T-helper 22 cell (primary cell): ENCODE data around the gene ITPR3.
A peak's percentile ranks its signal among the peaks of the same experiment; 100 is the strongest.

ENCODE experiments used
- DNase-seq: peaks from one replicate; pipeline ENCODE4 v3.0.0-alpha.2; 2020; ENCODE audit warnings: low read depth

Gene ITPR3

DNA sequence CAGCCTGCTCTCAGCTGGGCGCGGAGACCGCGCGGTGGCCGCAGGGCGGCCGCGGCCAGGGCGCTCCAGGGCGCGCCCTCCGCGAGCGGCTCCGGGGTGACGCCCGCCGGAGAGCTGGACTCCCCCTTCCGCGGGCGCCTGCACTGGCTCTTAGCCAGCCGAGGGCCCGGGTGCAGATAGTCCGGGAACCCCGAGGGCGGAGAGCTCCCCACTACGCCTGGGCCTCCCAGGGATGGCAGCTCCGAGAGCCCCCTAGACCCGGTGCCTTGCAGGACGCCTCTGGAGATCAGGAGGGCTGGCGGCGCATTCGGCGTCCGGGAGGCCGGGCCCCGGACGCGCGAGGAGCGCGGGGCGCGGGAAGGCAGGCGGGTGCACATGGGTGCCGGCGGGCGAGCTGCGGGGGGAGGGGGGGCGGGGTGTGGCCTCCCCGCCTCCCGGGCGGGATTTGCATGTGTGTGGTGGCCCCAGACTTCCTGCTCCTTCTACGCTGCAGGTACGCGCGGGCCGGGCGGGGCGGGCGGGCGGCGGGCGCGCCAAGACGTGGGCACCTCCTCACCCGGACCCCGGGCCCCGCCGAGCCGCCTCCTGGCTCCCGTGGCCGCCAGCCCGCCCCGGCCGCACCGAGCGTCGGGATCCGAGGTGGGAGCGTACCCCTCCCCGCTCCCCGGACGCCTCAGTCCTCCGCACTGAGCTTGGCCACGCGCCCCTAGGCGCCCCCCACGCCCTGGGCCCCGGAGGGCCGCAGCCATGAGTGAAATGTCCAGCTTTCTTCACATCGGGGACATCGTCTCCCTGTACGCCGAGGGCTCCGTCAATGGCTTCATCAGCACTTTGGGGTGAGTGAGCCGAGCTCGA lies at the start of gene ITPR3:
ITPR3 (plus strand) TSS at position 467 of the 855 bp plus-strand sequence; CDS start at position 748, 281 bp downstream.
- DNase-seq, result peak; percentile 73

DNA sequence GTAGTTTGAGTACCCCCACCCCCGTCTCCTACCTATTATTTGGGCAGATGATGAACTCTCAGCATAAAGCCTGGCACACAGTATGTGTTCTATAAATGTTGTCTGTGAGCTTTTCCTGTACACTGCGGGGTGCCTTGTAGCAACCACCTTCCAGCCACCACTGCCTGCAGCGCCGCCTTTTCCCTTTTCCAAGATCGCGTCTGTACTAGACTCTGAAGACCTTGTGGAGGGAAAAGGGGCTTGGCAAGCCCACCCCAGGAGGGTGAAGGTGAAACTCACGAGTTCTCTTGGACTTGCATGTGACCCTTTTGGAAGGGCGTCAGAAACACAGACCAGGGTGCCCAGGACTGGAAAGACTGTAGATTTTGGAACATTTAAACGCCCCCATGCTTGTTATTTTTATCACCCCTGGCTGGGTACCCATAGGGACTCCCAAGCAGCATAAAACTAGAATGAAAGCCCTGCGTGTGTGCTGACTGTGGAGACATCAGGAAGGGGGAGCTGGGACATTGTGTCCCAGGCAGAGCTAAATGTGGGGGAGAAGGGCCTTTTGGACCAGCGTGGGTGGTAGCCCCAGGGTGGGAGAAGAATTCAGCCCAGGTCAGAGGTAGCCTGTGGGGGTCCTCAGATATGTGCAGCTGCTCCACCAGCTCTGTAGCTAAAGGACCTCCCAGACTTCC lies 49.3 kb upstream of the ITPR3 start:
- no peak for DNase-seq

DNA sequence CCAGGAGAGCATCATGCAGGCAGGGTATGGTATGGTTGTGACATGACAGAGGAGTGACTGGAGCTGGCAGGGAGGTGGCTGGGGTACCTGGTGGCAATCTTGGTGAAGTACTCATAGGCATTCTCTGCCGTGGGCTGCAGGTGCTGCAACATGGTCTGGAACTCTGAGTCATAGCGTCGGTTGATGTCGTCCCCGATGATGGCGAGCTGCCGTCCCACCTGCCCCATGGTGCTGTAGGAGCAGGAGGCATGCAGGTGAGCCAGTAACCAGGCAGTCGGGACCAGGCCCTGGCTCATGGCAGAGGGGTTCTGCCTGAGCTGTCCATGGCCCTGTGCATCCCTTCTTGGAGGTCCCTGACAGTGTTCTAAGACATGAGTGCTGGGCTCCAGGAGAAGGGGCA lies 45.9 kb upstream of the ITPR3 start:
- DNase-seq, result no peak

DNA sequence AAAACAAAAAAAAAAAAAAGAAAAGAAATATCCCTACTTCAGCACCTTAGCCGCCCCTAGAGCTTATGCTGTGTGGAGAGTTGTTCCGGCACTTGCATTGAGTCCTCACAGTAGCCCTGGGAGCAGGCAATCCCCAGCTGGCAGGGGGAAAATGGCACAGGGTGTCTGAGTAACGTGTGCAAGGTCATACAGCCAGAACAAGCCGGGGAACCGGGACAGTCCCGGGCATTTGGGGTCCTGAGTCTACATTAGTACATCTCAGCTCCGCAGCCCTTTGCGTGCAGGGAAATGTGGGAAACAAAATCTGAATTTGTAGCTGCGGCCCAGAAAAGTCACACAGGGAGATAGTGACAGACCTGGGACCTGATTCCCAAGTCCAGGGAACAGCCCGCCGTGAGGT lies 44.5 kb upstream of the ITPR3 start:
- no peak for DNase-seq

DNA sequence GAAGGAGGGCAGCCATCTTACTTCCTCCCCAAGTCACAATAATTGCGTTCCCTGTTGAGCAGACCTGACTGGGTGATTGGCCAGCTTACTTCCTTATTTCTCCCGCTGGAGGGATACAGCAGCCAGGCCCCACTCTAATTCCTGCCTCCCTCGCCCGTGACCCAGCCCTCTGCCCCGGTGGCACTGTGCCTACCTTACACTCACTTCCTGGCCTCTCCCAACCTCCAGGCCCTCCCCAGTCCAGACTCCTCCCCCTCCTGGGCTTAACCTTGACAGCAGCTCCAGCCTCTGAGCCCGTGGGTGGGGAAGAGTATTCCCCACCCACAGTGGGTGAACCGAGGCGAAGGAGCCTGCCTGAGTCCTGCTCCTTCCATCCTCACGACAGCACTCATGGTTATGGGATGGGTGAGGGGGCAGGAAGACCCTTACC lies 44.0 kb upstream of the ITPR3 start:
- DNase-seq, result no peak

DNA sequence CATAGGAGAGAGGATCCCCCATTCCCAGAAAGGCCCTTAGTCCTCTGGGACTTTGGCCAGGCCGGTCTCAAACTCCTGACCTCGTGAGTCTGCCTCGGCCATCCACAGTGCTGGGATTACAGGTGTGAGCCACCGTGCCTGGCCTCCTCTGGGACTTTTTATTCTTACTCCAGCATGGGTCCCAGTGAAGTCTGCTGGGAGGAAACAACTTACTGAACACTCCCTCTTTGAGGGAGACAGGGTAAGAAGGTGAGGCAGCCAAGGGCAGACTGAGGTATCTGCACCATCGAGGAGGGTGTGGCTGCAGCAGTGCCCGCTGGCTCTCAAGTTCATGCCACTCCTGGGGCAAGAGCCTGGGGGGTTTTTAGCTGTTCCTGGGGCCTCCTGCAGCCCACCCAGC lies 43.4 kb upstream of the ITPR3 start:
- DNase-seq, result no peak

DNA sequence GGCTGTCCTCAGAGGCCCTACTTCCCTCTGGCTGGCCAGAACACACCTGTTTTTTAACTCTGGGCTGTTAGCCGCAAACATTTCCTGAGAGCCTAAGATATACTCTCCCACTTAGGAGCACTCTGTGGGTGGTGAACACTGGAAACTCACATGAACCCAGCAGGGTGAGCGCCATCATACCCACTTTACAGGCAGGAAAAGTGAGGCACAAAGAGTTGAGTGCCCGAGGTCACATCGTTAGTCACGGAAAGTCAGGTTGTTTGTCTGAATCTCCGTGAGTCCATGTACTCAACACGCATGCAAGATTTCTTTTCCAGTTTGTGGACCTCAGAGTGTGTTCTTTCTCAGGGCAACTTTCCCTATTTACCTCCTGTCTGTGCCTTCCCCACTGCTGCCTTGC lies 43.0 kb upstream of the ITPR3 start:
- DNase-seq, result no peak

DNA sequence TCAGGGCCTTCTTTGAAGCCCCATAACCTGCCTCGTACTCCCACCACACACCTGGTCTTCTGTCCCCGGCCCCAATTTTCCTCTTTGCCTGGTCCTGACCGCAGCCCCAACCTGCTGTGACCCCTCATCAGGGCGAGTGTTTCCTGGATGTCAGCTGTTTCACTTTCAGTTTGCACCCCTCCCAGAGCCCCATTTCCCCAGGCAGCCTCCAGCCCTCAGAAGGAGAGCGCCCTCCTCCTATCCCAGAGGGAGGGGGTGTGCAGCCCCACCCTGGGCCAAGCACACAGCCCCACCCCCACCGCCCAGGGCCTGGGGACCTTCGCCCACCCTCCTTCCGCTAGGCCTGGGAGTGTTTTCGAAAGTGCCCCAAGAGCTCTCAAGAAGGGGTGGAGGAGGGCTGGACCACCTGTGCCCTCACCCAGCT lies 42.5 kb upstream of the ITPR3 start:
- peak; percentile 28 for DNase-seq

DNA sequence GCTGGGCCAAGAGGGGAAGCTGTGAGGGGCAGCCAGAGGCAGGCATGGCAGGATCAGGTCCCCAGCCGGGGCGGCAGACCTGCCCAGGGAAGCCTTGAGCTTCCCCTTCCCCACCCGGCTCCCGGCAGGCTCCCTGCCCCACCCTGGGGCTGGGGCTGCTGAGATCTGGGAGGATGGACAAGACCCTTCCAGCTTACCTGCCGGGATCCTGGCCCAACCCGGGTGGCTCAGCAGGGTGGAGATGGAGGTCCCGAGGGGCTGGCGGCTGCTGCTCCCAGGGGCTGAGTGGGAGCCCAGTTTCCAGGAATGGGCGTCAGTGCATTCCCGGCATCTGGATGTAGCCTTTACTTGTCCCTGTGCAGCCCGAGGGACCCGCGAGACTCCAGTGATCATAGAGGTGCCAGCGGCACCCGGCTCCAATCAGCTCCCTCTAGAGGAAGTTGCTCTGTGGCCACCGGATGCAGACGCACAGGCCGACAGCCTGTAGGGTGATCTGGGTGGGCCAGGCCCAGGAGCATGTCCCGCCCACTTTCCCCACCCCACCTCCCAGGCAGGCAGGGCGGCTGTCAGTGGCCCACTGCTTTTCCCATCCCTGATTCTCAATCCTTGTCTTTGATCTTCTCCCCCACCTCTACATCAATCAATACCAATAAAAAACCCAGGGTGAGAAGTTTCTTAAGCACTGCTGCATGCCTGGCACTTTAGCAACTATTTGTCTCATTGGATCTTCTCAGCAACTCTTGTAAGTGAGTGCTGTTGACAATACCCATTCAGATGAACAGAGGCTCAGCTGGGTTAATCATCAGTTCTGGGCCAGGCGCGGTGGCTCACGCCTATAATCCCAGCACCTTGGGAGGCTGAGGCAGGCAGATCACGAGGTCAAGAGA lies 41.1 kb upstream of the ITPR3 start, which contains the start of gene BAK1:
BAK1 (minus strand) TSS at position 449 of the 887 bp plus-strand sequence. CDS start 2,672 bp downstream, outside the sequence.
- DNase-seq, result peak; percentile 77

DNA sequence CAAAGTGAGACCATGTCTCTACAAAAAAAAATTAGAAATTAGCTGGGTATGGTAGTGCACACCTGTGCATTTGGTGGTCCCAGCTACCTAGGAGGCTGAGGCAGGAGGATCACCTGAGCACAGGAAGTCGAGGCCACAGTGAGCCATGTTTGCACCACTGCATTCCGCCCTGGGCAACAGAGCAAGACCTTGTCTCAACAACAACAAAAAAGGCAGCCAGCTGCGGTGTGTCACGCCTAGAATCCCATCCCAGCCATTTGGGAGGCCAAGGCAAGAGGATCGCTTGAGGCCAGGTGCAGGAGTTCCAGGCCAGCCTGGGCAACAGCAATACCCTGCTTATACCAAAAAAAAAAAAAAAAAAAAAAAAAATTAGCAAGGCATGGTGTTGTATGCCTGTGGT lies 39.9 kb upstream of the ITPR3 start:
- no peak for DNase-seq

DNA sequence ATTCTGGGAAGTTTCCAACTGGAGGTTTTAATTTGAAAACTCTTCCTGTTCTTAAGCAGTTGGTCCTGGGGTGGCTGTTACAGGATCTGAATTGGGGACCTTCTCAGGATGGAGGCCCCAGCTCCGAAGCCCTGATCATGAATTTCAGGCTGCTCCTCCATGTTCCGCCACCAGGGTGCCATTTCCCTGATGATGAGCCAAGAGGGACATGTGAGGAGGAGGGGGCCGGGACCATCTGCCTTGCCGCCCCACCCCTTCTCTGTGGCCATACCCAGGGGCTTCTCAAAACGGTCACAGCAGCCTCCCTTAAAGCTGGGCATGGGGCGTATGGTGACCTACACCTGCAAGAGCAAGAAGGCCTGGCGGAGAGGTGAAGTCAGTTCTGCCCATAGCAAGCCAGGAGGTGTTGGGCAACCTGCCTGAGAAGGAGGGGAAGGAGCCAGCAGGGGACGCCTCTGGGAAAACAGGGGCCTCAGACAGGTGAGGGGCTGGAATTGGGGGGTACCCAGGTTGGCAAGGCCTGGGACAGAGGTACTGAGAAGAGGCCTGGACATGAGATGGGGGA lies 37.4 kb upstream of the ITPR3 start:
- DNase-seq, result no peak

DNA sequence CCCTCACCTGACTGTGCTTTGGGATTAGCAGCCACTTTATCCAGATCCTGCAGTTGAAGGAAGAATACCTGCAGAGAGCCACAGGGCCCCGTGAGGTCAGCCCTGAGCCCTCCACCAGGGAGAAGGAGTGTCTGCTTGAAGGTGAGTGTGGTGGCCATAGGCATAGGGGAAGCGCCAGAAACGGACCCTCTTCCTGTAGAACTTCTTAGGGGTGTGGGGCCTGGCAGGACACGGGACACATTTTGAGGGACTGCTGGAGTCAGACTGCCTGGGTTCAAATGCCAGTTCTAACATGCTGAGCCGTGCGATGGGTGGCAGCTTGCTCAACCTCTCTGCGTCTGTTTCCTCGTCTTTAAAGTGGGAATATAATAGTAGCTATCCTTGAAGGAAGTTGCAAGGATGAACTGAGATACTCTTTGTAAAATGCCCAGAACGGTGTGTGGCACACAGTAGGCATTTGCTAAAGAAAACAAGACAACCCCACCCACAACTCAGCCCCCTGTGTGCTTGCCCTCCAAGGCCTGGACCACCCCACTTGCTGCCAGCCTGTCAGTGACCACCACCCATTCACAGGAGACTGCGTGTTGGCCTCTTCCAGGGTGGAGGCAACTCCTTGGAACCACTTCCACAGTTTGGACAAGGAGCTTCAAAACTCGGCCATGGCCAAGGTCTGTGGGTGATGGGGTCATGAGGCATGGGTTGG lies 36.3 kb upstream of the ITPR3 start:
- no peak for DNase-seq

DNA sequence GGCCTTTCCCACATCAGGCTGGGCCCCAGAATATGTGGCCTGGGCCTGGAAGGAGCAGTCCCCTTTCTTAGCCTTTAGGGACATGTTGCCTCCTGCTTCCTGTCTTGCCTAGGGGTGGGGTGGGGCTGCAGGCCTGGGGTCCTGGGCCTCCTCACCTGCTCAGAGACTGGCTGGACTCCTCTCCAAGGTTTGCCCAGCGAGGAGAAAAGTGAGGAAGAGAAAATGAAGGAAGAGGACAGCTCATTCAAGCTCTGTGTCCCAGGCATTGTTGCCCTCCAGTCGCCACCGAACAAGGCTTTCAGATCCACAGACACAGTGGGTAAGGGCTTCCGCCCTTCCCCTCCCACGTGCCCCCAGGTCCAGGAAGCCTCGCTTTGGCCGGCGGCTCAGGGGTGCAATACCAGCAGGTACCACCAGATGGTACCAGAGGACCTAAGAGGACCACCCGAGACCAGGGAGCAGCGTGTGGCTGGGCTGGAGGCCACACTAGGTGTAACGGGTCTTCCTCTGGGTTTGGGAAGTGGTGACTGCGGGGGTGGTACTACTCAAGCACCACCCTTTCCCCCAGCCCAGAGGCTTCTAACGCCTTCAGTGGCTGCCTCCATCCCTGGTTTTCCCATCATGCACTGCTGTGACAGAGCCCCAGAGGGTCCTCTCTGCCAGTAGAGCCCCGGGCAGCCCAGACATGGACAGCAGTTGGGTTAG lies 35.6 kb upstream of the ITPR3 start:
- DNase-seq, result peak; percentile 70

DNA sequence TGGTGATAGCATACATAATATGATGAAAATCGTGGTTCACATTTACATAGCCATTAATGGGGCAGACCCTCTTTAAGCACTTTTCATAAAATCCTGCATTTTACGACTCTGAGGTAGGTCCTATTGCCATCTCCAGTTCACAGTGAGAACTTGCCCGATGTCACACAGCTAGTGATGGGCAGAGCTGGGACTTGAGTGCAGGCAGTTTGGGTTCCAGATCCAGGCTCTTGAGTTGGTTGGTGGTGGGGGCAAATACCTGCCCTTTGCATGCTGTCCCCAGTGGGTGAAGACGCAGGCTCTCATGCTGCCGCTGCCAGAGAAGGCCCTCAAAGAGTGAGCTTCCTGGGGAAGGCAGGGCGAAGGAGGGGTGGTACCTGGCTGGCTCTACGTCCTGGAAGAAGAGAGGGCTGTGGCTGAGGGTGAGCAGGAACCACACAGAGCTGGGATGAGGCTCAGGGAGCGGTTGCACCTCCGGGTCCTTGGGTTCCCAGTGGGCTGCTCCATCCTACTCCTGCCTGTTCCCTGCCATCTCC lies 34.9 kb upstream of the ITPR3 start:
- DNase-seq, result no peak

DNA sequence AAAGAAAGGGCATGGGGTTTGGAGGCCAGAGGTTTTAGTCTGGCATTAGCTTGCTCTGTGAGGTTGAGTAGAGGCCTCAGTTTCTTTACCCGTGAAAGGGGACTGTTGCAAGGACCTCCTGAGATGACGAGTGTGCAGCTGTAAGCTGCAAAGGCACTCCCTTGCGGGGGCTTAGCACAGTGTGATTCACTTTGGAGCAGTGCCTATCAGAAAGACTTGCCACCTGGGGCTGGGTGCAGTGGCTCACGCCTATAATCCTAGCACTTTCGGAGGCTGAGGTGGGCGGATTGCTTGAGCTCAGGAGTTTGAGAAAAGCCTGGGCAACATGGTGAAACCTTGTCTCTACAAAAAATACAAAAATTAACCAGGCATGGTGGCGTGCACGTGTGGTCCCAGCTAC lies 33.6 kb upstream of the ITPR3 start:
- no peak for DNase-seq

DNA sequence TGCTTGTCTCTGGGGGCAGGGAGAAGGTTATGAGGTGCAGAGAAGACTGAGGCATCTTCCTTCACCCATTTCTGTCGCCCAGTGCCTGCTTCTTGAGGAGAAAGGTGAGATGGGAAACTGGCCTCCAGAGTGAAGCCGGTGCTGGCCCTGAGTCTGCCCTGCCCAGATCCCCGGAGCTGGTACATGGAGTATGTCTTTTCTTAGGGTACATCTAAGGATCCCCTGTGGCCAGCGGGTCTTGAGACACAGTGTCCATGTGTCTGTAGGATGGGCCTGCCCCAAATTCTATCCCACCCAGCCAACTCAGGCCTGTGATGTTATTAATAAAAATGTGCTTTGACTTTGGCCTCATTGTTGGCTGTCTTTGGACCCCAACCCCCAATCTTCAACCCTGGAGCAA lies 32.2 kb upstream of the ITPR3 start:
- DNase-seq, result no peak

DNA sequence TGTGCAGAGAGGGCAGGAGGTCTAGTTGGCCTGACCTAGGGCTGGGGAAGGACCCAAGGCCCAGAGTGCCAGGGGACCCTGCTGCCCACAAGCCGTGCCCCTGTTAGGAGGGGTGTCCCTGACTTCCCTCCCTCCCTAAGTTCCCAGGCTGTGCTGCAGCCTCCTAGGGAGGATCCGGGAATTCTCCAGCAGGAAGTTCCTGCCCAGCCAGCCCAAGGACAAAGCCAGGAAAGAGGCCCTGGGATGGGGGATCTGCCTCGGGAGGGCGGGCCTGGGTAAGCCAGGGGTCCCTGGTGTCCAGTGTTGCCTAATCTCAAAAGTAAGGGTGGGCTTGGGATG lies 31.8 kb upstream of the ITPR3 start:
- DNase-seq, result no peak

DNA sequence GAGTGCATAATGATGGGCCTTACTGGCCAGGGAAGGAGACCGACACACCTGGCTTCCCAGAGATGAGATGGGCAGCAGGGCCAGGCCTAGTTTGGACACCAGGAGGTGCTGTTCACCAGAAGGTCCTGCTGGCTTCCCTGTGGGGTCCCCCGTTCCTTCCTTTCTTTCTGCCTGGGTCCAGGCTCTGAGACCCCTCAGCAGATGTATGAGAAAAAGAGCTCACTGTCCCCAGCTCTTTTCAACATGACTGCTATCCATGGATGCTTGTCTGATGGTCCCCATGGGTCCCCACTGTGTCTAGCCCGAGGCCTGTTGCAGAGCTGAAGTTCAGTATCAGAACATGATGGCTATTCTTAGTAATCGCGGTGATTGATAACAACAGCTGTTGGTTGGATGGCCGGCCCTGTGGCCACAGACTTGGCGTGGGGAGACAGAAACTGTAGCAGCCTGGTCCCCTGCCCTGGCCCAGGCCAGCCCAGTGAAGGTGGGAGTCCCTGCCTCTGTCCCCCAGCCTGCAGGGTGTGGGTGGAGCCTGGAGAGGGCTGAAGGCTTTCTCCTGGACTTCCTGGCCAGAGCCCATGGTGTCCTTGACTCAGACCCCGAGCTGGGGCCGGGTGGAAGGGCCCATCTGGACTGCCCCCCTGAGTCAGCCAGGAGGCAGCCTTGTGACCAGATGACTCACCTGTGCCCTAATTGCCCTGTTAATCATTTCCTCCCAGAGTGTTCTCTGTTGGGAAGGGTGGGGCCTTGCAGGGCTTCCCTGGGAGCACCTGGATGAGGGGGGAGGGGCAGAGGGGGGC lies 31.2 kb upstream of the ITPR3 start:
- DNase-seq, result no peak

DNA sequence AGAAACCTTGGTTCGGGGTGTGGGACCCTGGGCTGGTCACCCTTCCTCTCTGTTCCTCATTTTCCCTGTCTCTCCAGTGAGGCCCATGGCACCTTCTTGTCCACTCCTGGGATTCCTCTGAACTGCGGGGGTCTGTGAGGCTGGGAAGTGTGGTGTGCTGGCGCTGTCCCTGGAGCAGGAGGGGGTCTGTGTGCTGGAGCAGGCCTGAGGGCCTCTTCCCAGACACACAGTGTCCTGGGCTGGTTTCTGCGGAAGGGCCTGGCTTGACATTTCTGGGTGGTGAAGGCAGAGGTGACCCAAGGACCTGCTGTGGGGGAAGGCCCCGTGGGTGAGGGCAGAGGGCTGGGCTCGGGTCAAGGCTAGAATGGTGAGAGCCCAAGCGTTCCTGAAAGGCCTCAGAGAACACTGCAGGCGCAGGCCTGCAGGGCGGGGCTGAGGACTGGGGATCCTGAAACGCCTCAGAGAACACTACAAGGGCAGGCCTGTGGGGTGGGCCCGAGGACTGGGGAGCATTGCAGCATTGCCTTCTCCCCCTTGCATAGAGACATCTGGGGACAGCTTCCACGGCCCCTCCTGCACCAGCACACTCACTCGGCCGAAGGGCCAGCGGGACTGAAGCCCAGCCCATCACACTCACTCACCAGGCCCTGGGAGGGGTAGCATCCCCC lies 30.5 kb upstream of the ITPR3 start:
- no peak for DNase-seq
